K562 (cell line): ENCODE data around the gene LMBR1L. TPM values are rescaled to one million over a fixed set of nuclear protein-coding genes. Genes with fewer than 3 reads are reported as not detected.

Experiments
- ATAC-seq: fragments of 200-7000 bp; cut with Tn5 transposase; 3 replicates; pipeline ENCODE4 v1.9.1; 2020; ENCODE audit warnings: moderate library complexity
- BruUV-seq: library from RNA; stranded (reverse); fragments of 400-500 nt; replicated peaks from 2 replicates; lab custom pipeline; 2021; lab: Mats Ljungman, UMichigan
- CTCF ChIA-PET: fragments of 300-600 bp; formaldehyde crosslinking; extraction: SDS; loops from one replicate; lab custom pipeline; 2021; ENCODE audit warnings: low intra/inter-chr PET ratio; lab: Yijun Ruan, JAX
- POLR2A ChIA-PET: fragments of 300-600, 350-650 bp; sonication (Branson Sonifier 250); formaldehyde crosslinking; extraction: SDS; loops from one replicate; lab custom pipeline; 2021; ENCODE audit warnings: antibody characterized with exemption, inconsistent platforms; lab: Yijun Ruan, JAX
- DNase-seq, 4 experiments: peaks; one replicate each; pipeline versions ENCODE4 v3.0.0 to v3.0.0-alpha.2; 2011 to 2018; ENCODE audit warnings: low spot score in 3 of 4, mixed read lengths in 3 of 4; ENCODE audit errors: extremely low read depth in 1 of 4
- FAIRE-seq: peaks from 2 replicates; lab custom pipeline; 2011; peaks lifted over from hg19 to GRCh38; lab: Jason Lieb, UNC
- H2AFZ ChIP-seq: 2 replicates; pipeline ENCODE4 v1.6.0; 2011; ENCODE audit warnings: low read depth, low read length, control low read depth, inconsistent platforms
- H3K27ac ChIP-seq: fragments of 200-600 bp; 3 replicates; pipeline ENCODE4 v1.8.0; 2011; ENCODE audit warnings: low read depth, mild to moderate bottlenecking, control low read depth, inconsistent platforms, low read length, moderate library complexity, mixed read lengths; ENCODE audit errors: extremely low read depth
- H3K27me3 ChIP-seq, 2 experiments: fragments of 300-600 bp in 1 of 2; 2 replicates in 1 of 2; 3 replicates in 1 of 2; pipeline versions ENCODE4 v1.6.0 to v1.8.0; 2011; ENCODE audit warnings: inconsistent platforms in 2 of 2, low read length in 2 of 2, mild to moderate bottlenecking in 1 of 2, mixed read lengths in 1 of 2, moderate library complexity in 1 of 2; ENCODE audit not compliant: control insufficient read depth in 2 of 2, insufficient read depth in 2 of 2
- H3K36me3 ChIP-seq: fragments of 300-600 bp; 3 replicates; pipeline ENCODE4 v1.8.0; 2011; ENCODE audit warnings: mild to moderate bottlenecking, low read length, inconsistent platforms; ENCODE audit not compliant: control insufficient read depth, insufficient read depth
- H3K4me1 ChIP-seq, 2 experiments: fragments of 200-600 bp in 1 of 2; replicated peaks in 1 of 2; 2 replicates in 1 of 2; 3 replicates in 1 of 2; pipeline versions ENCODE4 v1.5.1 to v1.8.0; 2011; ENCODE audit warnings: inconsistent platforms in 2 of 2, low read length in 2 of 2, mild to moderate bottlenecking in 1 of 2, mixed read lengths in 1 of 2, moderate library complexity in 1 of 2; ENCODE audit not compliant: control insufficient read depth in 2 of 2, insufficient read depth in 2 of 2
- H3K4me2 ChIP-seq: 2 replicates; pipeline ENCODE4 v1.6.1; 2011; ENCODE audit warnings: low read length, control low read depth, inconsistent platforms, mixed read lengths; ENCODE audit not compliant: insufficient read depth
- H3K4me3 ChIP-seq: fragments of 200-600 bp; sonication (generic), shearing (Covaris generic); 2 replicates; pipeline ENCODE4 v1.5.1; 2016; ENCODE audit warnings: control low read depth, inconsistent platforms
- H3K79me2 ChIP-seq: fragments of 200-600 bp; 3 replicates; pipeline ENCODE4 v1.8.0; 2011; ENCODE audit warnings: low read length, inconsistent platforms; ENCODE audit not compliant: control insufficient read depth, insufficient read depth
- H3K9ac ChIP-seq, 2 experiments: 2 replicates each; pipeline versions ENCODE4 v1.6.0 to v1.6.1; 2011; ENCODE audit warnings: low read depth in 2 of 2, low read length in 2 of 2, control low read depth in 1 of 2, inconsistent platforms in 1 of 2, mild to moderate bottlenecking in 1 of 2, mixed read lengths in 1 of 2; ENCODE audit not compliant: insufficient read depth in 1 of 2
- H3K9me1 ChIP-seq: one replicate; pipeline ENCODE4 v1.6.0; 2011; ENCODE audit warnings: inconsistent platforms, mild to moderate bottlenecking, low read length, moderate library complexity; ENCODE audit not compliant: control insufficient read depth, insufficient read depth
- H3K9me3 ChIP-seq: replicated peaks from 2 replicates; pipeline ENCODE4 v1.5.1; 2011; ENCODE audit warnings: low read depth, low read length, inconsistent platforms; ENCODE audit not compliant: control insufficient read depth, insufficient read depth
- H4K20me1 ChIP-seq: replicated peaks from 2 replicates; pipeline ENCODE4 v1.6.1; 2011; ENCODE audit warnings: low read length, inconsistent platforms, mixed read lengths; ENCODE audit not compliant: control insufficient read depth, insufficient read depth
- CBX8 ChIP-seq: fragments of 200-600 bp; sonication (generic); IDR thresholded peaks from 2 replicates; pipeline ENCODE4 v1.6.1; 2012; ENCODE audit warnings: borderline replicate concordance, mixed run types, low read depth, mild to moderate bottlenecking, moderate library complexity, mixed read lengths, low read length, control low read depth, inconsistent platforms; ENCODE audit not compliant: poor library complexity, severe bottlenecking; ENCODE audit errors: extremely low read depth
- DACH1 ChIP-seq: fragments of 450-650 bp; IDR thresholded peaks from 2 replicates; pipeline ENCODE4 v1.6.1; 2018; ENCODE audit not compliant: partially characterized antibody
- FOXA3 ChIP-seq, 2 experiments: fragments of 450-650 bp in 1 of 2; sonication (generic) in 1 of 2; formaldehyde crosslinking; IDR thresholded peaks in 1 of 2; conservative IDR thresholded peaks in 1 of 2; 2 replicates each; pipeline versions ENCODE4 v1.4.0 to v1.8.0; 2020 to 2022; ENCODE audit warnings: mild to moderate bottlenecking in 2 of 2, missing genetic modification reagents in 1 of 2
- GATA2 ChIP-seq: sonication (generic); formaldehyde crosslinking; IDR thresholded peaks from 2 replicates; pipeline ENCODE4 v1.4.0; 2020; ENCODE audit warnings: mild to moderate bottlenecking, missing genetic modification reagents
- GTF2E2 ChIP-seq: fragments of 200-800 bp; sonication (Bioruptor generic); IDR thresholded peaks from 2 replicates; pipeline ENCODE4 v1.6.1; 2016; ENCODE audit warnings: missing genetic modification characterization, missing compliant biosample characterization
- ID3 ChIP-seq, 2 experiments: fragments of 250-450 bp in 1 of 2; fragments of 450-650 bp in 1 of 2; sonication (Bioruptor Pico) in 1 of 2; IDR thresholded peaks; 2 replicates each; pipeline versions ENCODE4 v1.6.1 to v1.8.0; 2016 to 2021; ENCODE audit warnings: mild to moderate bottlenecking in 2 of 2, moderate library complexity in 2 of 2, missing compliant biosample characterization in 1 of 2, missing genetic modification characterization in 1 of 2
- L3MBTL2 ChIP-seq: fragments of 450-650 bp; IDR thresholded peaks from 2 replicates; pipeline ENCODE4 v1.6.1; 2016; ENCODE audit warnings: mild to moderate bottlenecking, moderate library complexity
- MYNN ChIP-seq, 2 experiments: sonication (generic); formaldehyde crosslinking in 1 of 2; IDR thresholded peaks; 2 replicates each; pipeline versions ENCODE4 v1.5.0 to v1.6.1; 2016 to 2020; ENCODE audit warnings: antibody characterized with exemption in 1 of 2, missing genetic modification reagents in 1 of 2
- NFIX ChIP-seq: fragments of 250-450 bp; sonication (Bioruptor Pico); IDR thresholded peaks from 2 replicates; pipeline ENCODE4 v1.4.0; 2020; ENCODE audit warnings: low read depth, mild to moderate bottlenecking, moderate library complexity
- SAP30 ChIP-seq: fragments of 200-600 bp; sonication (generic); IDR thresholded peaks from 2 replicates; pipeline ENCODE4 v1.6.1; 2012; ENCODE audit warnings: borderline replicate concordance, low read depth, mild to moderate bottlenecking, moderate library complexity, low read length, control low read depth, inconsistent platforms; ENCODE audit not compliant: insufficient read depth, poor library complexity, severe bottlenecking
- TARDBP ChIP-seq: fragments of 450-650 bp; IDR thresholded peaks from 2 replicates; pipeline ENCODE4 v1.6.1; 2016
- ZC3H4 ChIP-seq: sonication (generic); formaldehyde crosslinking; IDR thresholded peaks from 2 replicates; pipeline ENCODE4 v1.9.0; 2021; ENCODE audit warnings: missing genetic modification reagents, borderline replicate concordance
- ZKSCAN8 ChIP-seq: fragments of 200-800 bp; sonication (Bioruptor generic); IDR thresholded peaks from 2 replicates; pipeline ENCODE4 v1.6.1; 2016; ENCODE audit warnings: missing genetic modification characterization, missing compliant biosample characterization
- ZNF449 ChIP-seq: fragments of 250-450 bp; sonication (Bioruptor Pico); IDR thresholded peaks from 2 replicates; pipeline ENCODE4 v1.8.0; 2022; ENCODE audit warnings: moderate library complexity, mild to moderate bottlenecking, inconsistent platforms
- ZNF699 ChIP-seq: fragments of 250-450 bp; sonication (Bioruptor Pico); IDR thresholded peaks from 2 replicates; pipeline ENCODE4 v1.8.0; 2021; ENCODE audit warnings: mild to moderate bottlenecking, moderate library complexity; ENCODE audit not compliant: insufficient replicate concordance
- WGBS: fragments of 100-300 bp; shearing (Covaris generic); methylation state at CpG from one replicate; pipeline ENCODE4 v1.1.6; 2016; ENCODE audit warnings: low coverage, mixed read lengths; ENCODE audit not compliant: insufficient coverage; ENCODE audit errors: missing lambda C conversion rate; 5-methylcytosine and 5-hydroxymethylcytosine counted together
- in situ Hi-C: fragments of 300-500 bp; cut with MboI; formaldehyde crosslinking; loops from 4 replicates; pipeline ENCODE4 v1.15.0; 2018; ENCODE audit warnings: inconsistent platforms, mixed read lengths
- intact Hi-C: fragments of 100-400 bp; cut with micrococcal nuclease; formaldehyde crosslinking; loops from 2 replicates; pipeline ENCODE4 v1.14.2; 2022
- polyA plus RNA-seq, 8 experiments: library from polyadenylated mRNA; depleted of rRNA in 4 of 8; stranded (reverse) in 5 of 8; unstranded in 3 of 8; fragments of >200 nt; fragmentation: Nextera tagmentation in 2 of 8; fragmentation: Illumina TruSeq in 1 of 8; extraction: Ambion mirVana in 2 of 8; extraction: Trizol in 1 of 8; gene quantifications; 2 replicates each; pipeline versions ENCODE4 v1.2.1 to v1.2.3, GENCODE V29; 2011 to 2014; ENCODE audit warnings: inconsistent platforms in 1 of 8, missing spikeins in 1 of 8
- total RNA-seq, 7 experiments: library from RNA; depleted of rRNA in 6 of 7; stranded (reverse); fragments of >200 nt in 6 of 7; fragmentation: Illumina TruSeq in 2 of 7; extraction: Trizol in 2 of 7; gene quantifications; 2 replicates each; pipeline versions ENCODE4 v1.2.1 to v1.2.3, GENCODE V29; 2011 to 2021; ENCODE audit warnings: low replicate concordance in 1 of 7
- TF ChIP-seq, protein P1 (sequence below): fragments of 200-800 bp; sonication (Bioruptor generic); IDR thresholded peaks from 2 replicates; pipeline ENCODE4 v1.6.1; 2017; ENCODE audit warnings: missing genetic modification characterization, missing compliant biosample characterization

LMBR1L gene
- total and polyA plus RNA-seq, 9 of the 15 experiments (the other 6 are each of a cell fraction or from before 2014, with no cell fraction given), result 2.5 to 57.0 (median 31.1) TPM

DNA sequence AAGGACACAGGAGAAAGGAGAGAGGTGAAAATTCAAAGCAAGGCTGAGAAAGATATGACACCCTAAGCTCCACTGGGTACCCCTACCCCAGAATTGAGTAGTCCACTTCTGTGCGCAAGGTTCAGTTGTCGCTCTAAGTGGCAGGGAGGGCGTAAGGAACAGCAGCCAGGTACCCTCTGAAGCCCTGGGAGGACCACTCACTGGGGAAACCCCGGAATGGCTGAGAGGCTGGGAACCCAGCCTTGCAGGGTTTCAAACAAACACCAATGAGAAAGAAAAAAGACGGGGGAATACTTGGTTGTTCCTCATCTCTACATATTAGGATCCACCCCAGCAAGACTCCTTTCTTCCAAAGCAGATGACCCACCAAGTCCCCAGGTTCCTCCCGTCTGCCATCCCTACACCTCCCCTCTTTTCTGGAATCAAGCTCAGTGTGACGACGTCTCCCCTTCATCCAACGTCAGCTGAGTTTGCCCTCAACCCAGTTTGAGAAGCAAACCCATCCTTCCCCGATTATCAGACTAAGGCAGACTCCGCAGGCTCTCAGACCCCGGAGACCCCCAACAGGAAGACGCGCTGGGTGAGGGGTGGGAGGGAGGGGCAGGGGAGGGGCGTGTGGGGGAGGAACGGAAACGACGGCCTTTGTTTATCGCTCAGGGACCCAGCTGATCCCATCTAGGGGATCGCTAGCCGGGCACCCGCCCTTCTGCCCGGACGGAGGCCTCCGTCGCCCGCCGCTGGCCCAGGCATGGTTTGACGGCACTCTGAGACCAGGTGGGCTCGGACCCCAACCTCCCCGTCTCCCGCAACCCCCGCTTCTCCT lies 795 bp downstream of the LMBR1L start:
- CTCF ChIA-PET, result interaction anchor here (0.6 kb wide), 1 partner anchor 27 kb away, joined by 6 read pairs; no protein-coding TSS in a partner anchor
- TF ChIP-seq NFIX (CRISPR knock-in tag), result no peak
- TF ChIP-seq, protein P1, sequence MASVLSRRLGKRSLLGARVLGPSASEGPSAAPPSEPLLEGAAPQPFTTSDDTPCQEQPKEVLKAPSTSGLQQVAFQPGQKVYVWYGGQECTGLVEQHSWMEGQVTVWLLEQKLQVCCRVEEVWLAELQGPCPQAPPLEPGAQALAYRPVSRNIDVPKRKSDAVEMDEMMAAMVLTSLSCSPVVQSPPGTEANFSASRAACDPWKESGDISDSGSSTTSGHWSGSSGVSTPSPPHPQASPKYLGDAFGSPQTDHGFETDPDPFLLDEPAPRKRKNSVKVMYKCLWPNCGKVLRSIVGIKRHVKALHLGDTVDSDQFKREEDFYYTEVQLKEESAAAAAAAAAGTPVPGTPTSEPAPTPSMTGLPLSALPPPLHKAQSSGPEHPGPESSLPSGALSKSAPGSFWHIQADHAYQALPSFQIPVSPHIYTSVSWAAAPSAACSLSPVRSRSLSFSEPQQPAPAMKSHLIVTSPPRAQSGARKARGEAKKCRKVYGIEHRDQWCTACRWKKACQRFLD (CRISPR knock-in tag), result no peak
- no peak for TF ChIP-seq ZNF449
- TF ChIP-seq ZKSCAN8 (CRISPR knock-in tag), result no peak
- TF ChIP-seq GATA2, result no peak
- peak; percentile 38 for TF ChIP-seq SAP30
- no peak for TF ChIP-seq ZC3H4 (CRISPR knock-in tag)
- no peak for TF ChIP-seq ID3 (CRISPR knock-in tag; IDR thresholded peaks at IDR 0.05)
- no peak for TF ChIP-seq ID3 (tag; IDR thresholded peaks at IDR 0.05)
- TF ChIP-seq FOXA3 (CRISPR knock-in tag; conservative IDR thresholded peaks at IDR 0.05 in 1 of 2, IDR thresholded peaks at IDR 0.05 in 1 of 2), result 0 out of 4 replicates have a peak, but pooled peaks of 1 of the 2 experiments have one; percentile 33
- TF ChIP-seq DACH1, result no peak
- TF ChIP-seq ZNF699, result no peak
- no peak for TF ChIP-seq TARDBP
- no peak for TF ChIP-seq CBX8
- no peak for TF ChIP-seq MYNN (IDR thresholded peaks at IDR 0.05)
- no peak for TF ChIP-seq MYNN (CRISPR knock-in tag; IDR thresholded peaks at IDR 0.05)
- TF ChIP-seq L3MBTL2, result no peak
- TF ChIP-seq GTF2E2 (tag), result no peak

More for the DNA sequence above, 795 bp downstream of the LMBR1L start:
- no TSS peak for BruUV-seq
- Histone ChIP-seq H3K9me3 (peaks cover 4% of the 10 kb centered on the region), H3K27ac (peak overlapping the region; percentile 84), H3K27me3 (no peaks in the 10 kb centered on the region), H3K79me2 (peaks cover 40% of the 10 kb centered on the region), H2AFZ (peak overlapping the region; percentile 86), H3K4me1 (peaks cover 15 to 26% of the 10 kb centered on the region in 2 experiments; a peak in 4 of 5 replicates), H3K4me2 (peak overlapping the region; percentile 82), H3K4me3 (peak overlapping the region; percentile 81), H3K36me3 (peaks cover 29% of the 10 kb centered on the region; the same call in 2 of the 3 replicates), H3K9me1 (peaks cover 4% of the 10 kb centered on the region), H3K9ac (peak overlapping the region; percentile 82 to 94), H4K20me1 (no peaks in the 10 kb centered on the region; the same call in 1 of the 2 replicates)
- intact Hi-C loops (loop anchor here (2.0 kb wide), 1 partner anchor 21 kb away; the partner anchor contains the start of gene TUBA1B), in situ Hi-C loops (no loop called here)
- ATAC-seq, result peak; percentile 5
- no peak for FAIRE-seq
- DNase-seq, result peak; percentile 33 to 61 (median 54)
- 2% methylated on average over 20 of the region's 33 CpGs for WGBS
- POLR2A ChIA-PET, result interaction anchor here (0.6 to 10.9 kb wide), 17 partner anchors 7 to 367 kb away, joined by 3 to 112 read pairs (median 5); partner anchors contain the start of genes DHH, RHEBL1 and TUBA1B
